Adrenal gland (tissue), 12 donors: ENCODE measurements around the gene SBF2. TPM values are rescaled to one million over a fixed set of nuclear protein-coding genes. Genes with fewer than 3 reads are reported as not detected.
"Not testable (repeated sequence)": the region's sequence is repeated elsewhere in the genome, so short reads cannot be mapped to it uniquely, and the experiment has no call there.

Experiments
- DNase-seq, 7 donors: peaks; one replicate each; pipeline ENCODE4 v3.0.0-alpha.2; 2019 to 2020
- H3K27ac ChIP-seq, 5 donors: fragments of 200-600 bp; sonication (generic) in 4 of 5; 1 replicate in 3 of 5; 2 replicates in 2 of 5; pipeline versions ENCODE4 v1.5.1 to v1.8.0; 2016 to 2020; ENCODE audit warnings: mild to moderate bottlenecking in 1 of 5
- H3K27me3 ChIP-seq: fragments of 200-600 bp; 2 replicates; pipeline ENCODE4 v1.8.0; 2021
- H3K36me3 ChIP-seq, 2 donors: fragments of 200-600 bp; replicated peaks in 1 of 2; 1 replicate in 1 of 2; 2 replicates in 1 of 2; pipeline versions ENCODE4 v1.5.1 to v1.8.0; 2018 to 2022
- H3K4me1 ChIP-seq, 2 donors: fragments of 200-600 bp; replicated peaks in 1 of 2; 1 replicate in 1 of 2; 2 replicates in 1 of 2; pipeline versions ENCODE4 v1.5.1 to v1.8.0; 2018 to 2021
- H3K4me3 ChIP-seq, 4 donors: fragments of 200-600 bp; sonication (generic) in 3 of 4; one replicate each; pipeline ENCODE4 v1.5.1; 2016 to 2018
- H3K9me3 ChIP-seq, 3 donors: fragments of 200-600 bp; sonication (generic) in 1 of 3; replicated peaks in 1 of 3; 1 replicate in 2 of 3; 2 replicates in 1 of 3; pipeline versions ENCODE4 v1.5.1 to v1.8.0; 2016 to 2021
- POLR2A ChIP-seq, 2 donors: fragments of 450-650 bp; IDR thresholded peaks; one replicate each; pipeline ENCODE4 v1.6.1; 2017; ENCODE audit warnings: antibody characterized with exemption in 2 of 2, mild to moderate bottlenecking in 2 of 2, moderate library complexity in 1 of 2
- WGBS, 4 donors: extraction: QIAGEN DNeasy Blood & Tissue Kit in 2 of 4; methylation state at CpG; one replicate each; pipeline versions ENCODE4 v1.1.5 to v1.1.7; 2013 to 2017; 5-methylcytosine and 5-hydroxymethylcytosine counted together
- intact Hi-C, 2 donors: fragments of 100-400 bp; cut with DNase I; formaldehyde crosslinking; loops; one replicate each; pipeline versions ENCODE4 v1.14.1 to v1.15.0; 2022 to 2023
- polyA plus RNA-seq, 3 donors: library from polyadenylated mRNA; stranded (reverse); fragments of 200-250 nt in 2 of 3; fragments of 350-450 nt in 1 of 3; fragmentation: Illumina TruSeq in 1 of 3; extraction: RNeasy Lipid Tissue Mini Kit (QIAGEN cat#74804) in 1 of 3; gene quantifications; one replicate each; pipeline ENCODE4 v1.2.3, GENCODE V29; 2013 to 2014
- total RNA-seq, 9 donors: library from RNA; depleted of rRNA in 4 of 9; stranded (reverse); fragments of >200 nt in 4 of 9; fragments of 120-200 nt in 1 of 9; fragmentation: NEBNext Ultra II Directional in 1 of 9; extraction: Animal tissue kit (Norgen Biotek cat#: 25700) in 1 of 9; gene quantifications; one replicate each; pipeline versions ENCODE4 v1.1.0 to v1.2.4, GENCODE V29; 2013 to 2023
- TF ChIP-seq, protein P1 (sequence below), 6 experiments: fragments of 450-650 bp in 4 of 6; fragments of 200-600 bp in 2 of 6; sonication (generic) in 1 of 6; IDR thresholded peaks; 1 replicate in 5 of 6; 2 replicates in 1 of 6; pipeline versions ENCODE4 v1.5.1 to v1.8.0; 2016 to 2021; ENCODE audit warnings: antibody characterized with exemption in 6 of 6, mild to moderate bottlenecking in 2 of 6, moderate library complexity in 1 of 6
- donor health status: healthy with polysubstance abuse.
- donor health status: Bipolar disorder and iron deficiency.
- donor health status: DM: yes; HTN: yes; CAD: no.
- donor health status: DM: no; HTN: no; CAD: no.
- donor health status: DM: no; HTN: no; CAD: no.
- donor health status: DM: yes; HTN: yes; CAD: no.

The SBF2 gene
- total and polyA plus RNA-seq, 12 donors, result 12.5 to 66.7 (median 38.0) TPM

DNA sequence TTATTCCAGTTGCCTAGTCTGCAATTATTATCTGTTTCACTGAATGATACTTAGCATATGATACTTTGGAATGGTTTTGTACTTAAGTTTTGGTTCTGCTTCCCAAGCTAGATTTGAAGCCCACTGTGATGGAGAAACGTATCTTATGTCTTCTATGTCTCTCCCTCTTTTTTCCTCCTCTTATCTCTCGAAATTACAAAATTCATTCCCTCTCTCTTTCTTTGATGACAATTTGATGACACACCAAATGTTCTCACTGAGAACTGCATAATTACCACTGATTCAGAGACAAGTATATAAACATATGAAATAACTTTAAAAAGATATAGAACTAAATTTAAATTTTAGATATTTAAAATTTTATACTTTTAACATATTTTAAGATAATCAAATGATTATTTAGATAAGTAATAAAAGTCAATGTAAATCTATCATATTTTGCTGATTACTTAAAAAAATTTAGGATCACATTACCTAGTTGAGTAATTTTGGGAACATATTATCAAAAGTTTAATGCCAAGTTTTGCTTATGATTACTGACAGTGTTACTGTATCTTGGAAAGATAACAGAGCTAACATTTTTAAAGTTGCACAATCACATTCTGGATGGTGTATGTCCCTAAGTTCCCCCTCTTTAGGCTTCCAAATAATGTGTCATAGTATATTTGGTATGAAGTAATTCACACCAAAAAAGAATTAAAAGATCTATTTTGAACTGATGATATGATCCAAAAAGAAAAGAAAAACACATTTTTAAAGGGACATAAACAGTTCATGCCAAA lies 255.3 kb downstream of the SBF2 start:
- no peaks in the 10 kb centered on the region for H3K36me3 ChIP-seq
- no peaks in the 10 kb centered on the region for H3K27me3 ChIP-seq
- 74 to 90% (median 80%) methylated on average over 2 of the region's 2 CpGs for WGBS, 4 donors
- intact Hi-C loops, result no loop called here
- DNase-seq, result no peak
- TF ChIP-seq POLR2A (IDR thresholded peaks at IDR 0.05), result no peak
- TF ChIP-seq, protein P1, sequence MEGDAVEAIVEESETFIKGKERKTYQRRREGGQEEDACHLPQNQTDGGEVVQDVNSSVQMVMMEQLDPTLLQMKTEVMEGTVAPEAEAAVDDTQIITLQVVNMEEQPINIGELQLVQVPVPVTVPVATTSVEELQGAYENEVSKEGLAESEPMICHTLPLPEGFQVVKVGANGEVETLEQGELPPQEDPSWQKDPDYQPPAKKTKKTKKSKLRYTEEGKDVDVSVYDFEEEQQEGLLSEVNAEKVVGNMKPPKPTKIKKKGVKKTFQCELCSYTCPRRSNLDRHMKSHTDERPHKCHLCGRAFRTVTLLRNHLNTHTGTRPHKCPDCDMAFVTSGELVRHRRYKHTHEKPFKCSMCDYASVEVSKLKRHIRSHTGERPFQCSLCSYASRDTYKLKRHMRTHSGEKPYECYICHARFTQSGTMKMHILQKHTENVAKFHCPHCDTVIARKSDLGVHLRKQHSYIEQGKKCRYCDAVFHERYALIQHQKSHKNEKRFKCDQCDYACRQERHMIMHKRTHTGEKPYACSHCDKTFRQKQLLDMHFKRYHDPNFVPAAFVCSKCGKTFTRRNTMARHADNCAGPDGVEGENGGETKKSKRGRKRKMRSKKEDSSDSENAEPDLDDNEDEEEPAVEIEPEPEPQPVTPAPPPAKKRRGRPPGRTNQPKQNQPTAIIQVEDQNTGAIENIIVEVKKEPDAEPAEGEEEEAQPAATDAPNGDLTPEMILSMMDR (IDR thresholded peaks at IDR 0.05), result no peak
- peaks cover 9 to 13% of the 10 kb centered on the region in 2 donors for H3K4me1 ChIP-seq
- H3K27ac ChIP-seq, result no peak overlapping the region
- no peaks in the 10 kb centered on the region for H3K9me3 ChIP-seq
- no peak overlapping the region for H3K4me3 ChIP-seq

DNA sequence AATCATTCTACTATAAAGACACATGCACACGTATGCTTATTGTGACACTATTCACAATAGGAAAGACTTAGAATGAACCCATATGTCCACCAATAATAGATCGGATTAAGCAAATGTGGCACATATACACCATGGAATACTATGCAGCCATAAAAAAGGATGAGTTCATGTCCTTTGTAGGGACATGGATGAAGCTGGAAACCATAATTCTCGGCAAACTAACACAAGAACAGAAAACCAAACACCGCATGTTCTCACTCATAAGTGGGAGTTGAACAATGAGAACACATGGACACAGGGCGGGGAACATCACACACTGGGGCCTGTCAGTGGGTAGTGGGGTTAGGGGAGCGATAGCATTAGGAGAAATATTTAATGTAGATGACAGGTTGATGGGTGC lies 258.1 kb downstream of the SBF2 start:
- H3K27me3 ChIP-seq, H3K9me3 ChIP-seq, H3K27ac ChIP-seq, H3K36me3 ChIP-seq, H3K4me3 ChIP-seq, intact Hi-C loops, DNase-seq: not testable (repeated sequence)
- peaks cover 9 to 21% of the 10 kb centered on the region in 2 donors for H3K4me1 ChIP-seq
- 97 to 98% (median 98%) methylated on average over 6 of the region's 6 CpGs for WGBS, 4 donors

DNA sequence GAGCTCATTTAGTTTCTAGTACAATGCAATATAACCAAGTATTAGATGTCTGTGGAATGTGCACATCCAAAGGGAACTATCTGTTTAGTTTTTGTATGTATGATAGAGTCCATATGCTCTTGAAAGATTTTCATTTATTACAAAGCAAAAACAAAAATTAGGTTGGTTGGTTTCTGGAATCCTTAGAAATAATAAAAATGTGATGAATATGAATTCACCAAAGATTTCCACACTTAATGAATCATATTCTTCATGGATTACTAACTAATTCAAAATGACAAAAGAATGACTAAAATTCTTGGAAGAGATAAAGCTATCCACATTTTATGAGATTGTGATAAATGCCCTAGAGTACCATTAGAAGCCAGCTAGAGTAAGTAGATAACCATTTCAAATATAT lies 261.1 kb downstream of the SBF2 start:
- no peaks in the 10 kb centered on the region for H3K9me3 ChIP-seq
- H3K27me3 ChIP-seq, result no peaks in the 10 kb centered on the region
- H3K4me1 ChIP-seq, result peaks cover 0 to 8% of the 10 kb centered on the region in 2 donors
- intact Hi-C loops, result no loop called here
- H3K4me3 ChIP-seq, result no peak overlapping the region
- no peak overlapping the region for H3K27ac ChIP-seq
- no peaks in the 10 kb centered on the region for H3K36me3 ChIP-seq
- DNase-seq, result no peak
- TF ChIP-seq POLR2A (IDR thresholded peaks at IDR 0.05), result no peak
- TF ChIP-seq, protein P1 (IDR thresholded peaks at IDR 0.05), result no peak

DNA sequence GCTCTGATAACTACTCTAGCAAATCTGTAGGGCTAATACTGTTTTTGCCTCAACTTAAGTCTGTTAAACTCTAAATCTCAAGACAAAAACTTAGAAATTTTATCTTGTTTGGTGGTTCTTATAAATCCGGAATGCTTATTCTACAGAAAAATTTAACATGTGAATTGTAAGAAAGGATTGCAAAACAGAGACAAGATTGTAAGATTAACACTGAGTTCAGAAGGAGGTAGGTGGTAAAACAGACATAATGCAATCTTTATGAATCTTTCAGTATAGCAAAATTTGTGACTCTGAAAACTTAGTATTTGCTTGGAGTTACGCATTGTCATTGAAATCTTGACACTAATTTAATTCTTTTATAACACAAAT lies 263.9 kb downstream of the SBF2 start:
- TF ChIP-seq, protein P1 (IDR thresholded peaks at IDR 0.05), result no peak
- TF ChIP-seq POLR2A (IDR thresholded peaks at IDR 0.05), result no peak
- Histone ChIP-seq H3K27ac (no peak overlapping the region), H3K4me3 (no peak overlapping the region), H3K36me3 (no peaks in the 10 kb centered on the region), H3K9me3 (no peaks in the 10 kb centered on the region), H3K27me3 (no peaks in the 10 kb centered on the region), H3K4me1 (peaks cover 0 to 8% of the 10 kb centered on the region in 2 donors)
- 86 to 94% (median 91%) methylated on average over 2 of the region's 2 CpGs for WGBS, 4 donors
- intact Hi-C loops, result no loop called here
- DNase-seq, result no peak
